HG03378 (cell line): ENCODE data around the gene DRG1.
A peak's percentile ranks its signal among the peaks of the same experiment; 100 is the strongest.
"Not testable (repeated sequence)": the region's sequence is repeated elsewhere in the genome, so short reads cannot be mapped to it uniquely, and the experiment has no call there.

Experiments used
- ATAC-seq: cut with Tn5 transposase; IDR thresholded peaks from one replicate; pipeline ENCODE4 v1.9.1; 2021; ENCODE audit warnings: mild to moderate bottlenecking, moderate library complexity; ENCODE audit not compliant: unreplicated experiment

The DRG1 gene, protein sequence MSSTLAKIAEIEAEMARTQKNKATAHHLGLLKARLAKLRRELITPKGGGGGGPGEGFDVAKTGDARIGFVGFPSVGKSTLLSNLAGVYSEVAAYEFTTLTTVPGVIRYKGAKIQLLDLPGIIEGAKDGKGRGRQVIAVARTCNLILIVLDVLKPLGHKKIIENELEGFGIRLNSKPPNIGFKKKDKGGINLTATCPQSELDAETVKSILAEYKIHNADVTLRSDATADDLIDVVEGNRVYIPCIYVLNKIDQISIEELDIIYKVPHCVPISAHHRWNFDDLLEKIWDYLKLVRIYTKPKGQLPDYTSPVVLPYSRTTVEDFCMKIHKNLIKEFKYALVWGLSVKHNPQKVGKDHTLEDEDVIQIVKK

DNA sequence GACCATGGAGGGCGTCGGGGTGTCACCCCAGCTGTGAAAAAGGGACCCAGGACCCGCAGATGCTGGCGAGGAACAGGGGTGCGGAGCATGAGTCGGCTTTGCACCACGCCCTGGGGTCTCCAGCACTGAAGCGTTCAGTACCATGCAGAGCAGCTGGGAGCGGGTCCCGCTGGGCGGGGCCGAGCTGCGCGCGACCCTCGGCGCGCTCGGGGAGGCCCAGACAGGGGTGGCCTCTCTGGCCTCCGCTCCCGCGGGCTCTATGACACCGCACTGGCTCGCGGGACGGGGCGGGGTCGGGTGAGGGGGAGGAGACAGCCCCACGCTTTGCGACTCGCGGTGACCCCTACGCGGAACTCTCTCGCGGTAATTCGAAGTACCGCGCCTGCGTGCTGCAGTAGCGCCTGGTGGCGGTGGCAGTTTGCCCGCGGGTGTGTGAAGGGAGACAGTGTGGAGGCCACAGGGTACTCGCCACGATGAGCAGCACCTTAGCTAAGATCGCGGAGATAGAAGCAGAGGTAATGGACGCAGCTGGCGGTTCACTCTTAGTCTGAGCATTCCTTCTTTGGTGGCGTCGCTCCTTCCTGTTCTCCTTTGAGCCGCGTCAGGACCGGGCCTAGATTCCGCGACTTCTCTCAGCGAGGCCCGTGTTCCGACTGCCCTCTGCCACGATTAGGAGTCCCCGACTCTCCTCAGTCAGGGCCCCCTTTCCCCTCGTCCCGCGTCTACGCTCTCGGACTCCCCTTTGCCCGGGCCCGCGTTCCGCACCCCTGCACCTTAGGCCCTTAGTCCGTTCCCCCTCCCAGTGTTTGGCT lies at the start of gene DRG1:
Gene DRG1, plus strand, starts transcription at position 394 of the 812 bp plus-strand sequence. Its CDS starts 80 bp downstream, at position 474.
- ATAC-seq, result peak; percentile 86

DNA sequence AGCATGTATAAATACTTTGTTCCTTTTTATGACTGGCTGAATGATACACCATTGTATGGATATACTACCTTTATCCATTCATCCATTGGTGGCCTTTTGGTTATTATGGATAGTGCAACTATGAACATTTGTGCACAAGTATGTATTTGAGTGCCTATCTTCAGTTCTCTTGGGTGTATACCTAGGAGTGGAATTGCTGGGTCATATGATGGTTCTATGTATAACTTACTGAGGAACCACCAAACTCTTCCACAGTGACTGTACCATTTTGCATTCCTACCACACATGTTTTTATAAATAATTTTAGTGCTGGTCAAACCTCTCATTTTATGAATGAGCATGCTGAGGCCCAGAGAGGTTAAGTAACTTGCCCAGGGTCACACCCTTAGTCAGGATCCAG lies 49.4 kb upstream of the DRG1 start:
- no peak for ATAC-seq

DNA sequence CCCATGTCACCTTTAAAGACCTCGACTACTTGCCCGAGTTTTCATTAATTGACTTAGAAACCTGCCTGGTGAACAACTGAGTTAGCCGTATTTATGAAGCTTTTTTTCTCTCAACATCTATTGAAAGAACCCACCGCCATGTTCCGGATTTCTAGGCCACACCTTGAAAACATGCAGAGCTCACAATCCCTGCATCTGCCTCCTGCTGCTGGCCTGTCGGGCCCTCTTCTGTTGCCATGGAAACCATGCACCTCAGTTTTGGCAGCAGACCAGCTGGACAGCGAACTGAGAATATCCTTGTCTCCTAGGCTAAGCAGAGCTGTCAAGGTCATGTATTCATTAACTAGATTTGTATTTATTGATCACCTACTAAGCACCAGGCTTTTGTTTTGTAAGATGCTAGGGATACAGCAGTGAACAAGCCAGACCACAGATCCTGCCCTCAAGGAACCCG lies 49.0 kb upstream of the DRG1 start:
- no peak for ATAC-seq

DNA sequence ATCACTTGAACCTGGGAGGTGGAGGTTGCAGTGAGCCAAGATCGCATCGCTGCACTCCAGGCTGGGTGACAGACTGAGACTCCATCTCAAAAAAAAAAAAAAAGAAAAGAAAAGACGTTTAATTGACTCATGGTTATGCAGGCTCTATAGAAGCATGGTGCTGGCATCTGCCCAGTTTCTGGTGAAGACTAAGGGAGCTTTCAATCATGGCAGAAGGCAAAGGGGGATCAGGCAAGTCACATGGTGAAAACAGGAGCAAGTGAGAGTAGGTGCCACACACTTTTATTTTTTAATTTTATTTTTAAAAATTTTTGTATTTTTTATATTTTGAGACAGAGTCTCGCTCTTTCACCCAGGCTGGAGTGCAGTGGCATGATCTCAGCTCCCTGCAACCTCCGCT lies 44.9 kb upstream of the DRG1 start:
- ATAC-seq, result no peak

DNA sequence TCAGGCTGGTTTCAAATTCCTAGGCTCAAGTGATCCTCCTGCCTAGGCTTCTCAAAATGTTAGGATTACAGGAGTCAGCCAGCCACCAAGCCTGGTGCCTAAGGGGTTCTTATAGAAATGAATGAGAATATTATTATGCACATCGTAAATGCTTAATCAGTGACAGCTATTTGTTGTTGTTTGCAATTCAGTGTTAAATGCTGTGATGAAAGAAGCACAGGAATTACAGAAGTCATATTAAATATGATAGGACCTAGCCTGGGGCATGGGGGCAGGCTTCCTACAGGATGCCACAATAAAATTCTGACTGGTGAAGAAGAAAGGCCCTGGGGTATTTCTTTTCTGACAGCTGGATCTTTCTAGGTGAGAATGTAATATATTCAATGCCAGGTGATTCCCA lies 39.4 kb upstream of the DRG1 start:
- ATAC-seq, result no peak

DNA sequence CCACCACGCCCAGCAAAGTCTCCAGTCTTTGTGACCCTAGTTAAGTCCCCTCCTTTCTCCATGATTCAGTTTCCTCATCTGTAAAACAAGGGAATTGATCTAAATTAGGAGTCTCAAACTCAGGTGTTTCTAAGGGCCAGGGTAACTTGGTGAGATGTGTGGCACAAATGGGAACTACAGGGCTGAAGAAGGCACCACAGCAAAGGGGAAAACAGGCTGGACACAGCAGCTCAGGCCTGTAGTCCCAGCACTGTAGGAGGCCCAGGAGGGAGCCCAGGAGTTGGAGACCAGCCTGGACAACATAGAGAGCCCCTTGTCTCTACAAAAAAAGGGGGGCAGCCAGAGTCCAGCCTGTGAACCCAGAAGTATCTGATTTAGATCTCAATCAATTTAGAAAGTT lies 37.7 kb upstream of the DRG1 start:
- ATAC-seq, result no peak

DNA sequence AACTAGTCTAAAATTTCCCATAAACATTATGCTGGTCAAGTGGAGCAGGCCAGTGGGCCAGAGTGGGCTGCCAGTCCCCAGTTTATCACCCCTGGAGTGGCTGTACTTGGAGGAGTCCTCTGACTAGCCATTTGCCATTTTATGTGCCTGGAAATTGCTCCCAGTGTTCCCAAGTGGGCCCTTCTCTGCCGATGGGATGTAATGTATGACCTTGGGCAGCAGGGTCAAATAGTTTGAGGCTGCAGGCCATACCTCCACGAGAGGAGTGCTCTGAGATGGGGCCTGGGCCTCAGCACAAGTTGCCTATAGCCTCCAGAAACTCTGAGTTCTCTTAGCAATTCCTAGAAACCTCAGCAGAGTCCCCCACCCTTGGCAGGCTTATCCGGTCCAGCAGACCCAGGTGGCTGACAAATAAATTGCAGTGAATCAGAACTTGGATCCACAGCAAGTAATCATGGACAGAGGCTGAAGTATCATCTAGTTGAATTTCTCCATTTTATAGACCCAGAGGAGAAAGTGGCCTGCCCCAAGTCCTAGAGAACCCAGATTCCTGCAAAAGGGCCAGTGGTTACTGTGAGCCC lies 35.4 kb upstream of the DRG1 start:
- ATAC-seq, result no peak

DNA sequence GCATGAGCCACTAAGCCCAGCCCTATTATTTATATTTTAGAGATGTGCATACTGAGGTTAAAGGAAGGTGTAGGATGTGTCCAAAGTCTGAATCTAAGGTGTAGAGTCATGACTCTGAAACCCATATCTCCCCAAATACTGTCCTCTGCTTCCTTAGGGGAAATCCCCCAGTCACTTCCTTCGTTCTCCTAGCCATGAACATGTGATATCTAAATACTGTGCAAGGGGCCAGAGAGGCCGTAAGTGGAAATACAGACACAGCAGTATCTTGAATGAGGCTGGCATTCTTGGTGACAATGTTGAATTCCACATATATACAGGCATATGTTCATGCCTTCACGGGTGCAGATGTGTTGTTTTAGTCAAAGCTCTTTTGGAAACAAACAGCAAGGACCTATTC lies 32.0 kb upstream of the DRG1 start:
- ATAC-seq, result no peak

DNA sequence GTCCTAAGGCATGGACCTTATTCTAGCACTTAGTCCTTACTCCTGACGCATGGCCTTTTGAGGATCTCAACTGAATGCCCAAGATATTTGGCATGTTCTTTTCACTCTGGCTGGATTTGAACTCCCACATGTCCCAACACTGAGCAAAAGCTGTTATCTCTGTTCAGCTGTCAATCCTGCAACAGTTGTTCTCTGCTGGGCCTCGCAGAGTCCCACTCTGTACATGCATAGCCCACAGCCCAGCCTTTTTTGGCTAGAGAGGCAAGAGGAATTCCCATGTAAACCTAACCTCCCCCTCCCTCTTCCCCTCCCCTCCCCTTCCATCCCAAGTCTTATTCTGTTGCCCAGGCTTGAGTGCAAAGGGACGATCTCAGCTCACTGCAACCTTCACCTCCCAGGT lies 21.8 kb upstream of the DRG1 start:
- no peak for ATAC-seq

DNA sequence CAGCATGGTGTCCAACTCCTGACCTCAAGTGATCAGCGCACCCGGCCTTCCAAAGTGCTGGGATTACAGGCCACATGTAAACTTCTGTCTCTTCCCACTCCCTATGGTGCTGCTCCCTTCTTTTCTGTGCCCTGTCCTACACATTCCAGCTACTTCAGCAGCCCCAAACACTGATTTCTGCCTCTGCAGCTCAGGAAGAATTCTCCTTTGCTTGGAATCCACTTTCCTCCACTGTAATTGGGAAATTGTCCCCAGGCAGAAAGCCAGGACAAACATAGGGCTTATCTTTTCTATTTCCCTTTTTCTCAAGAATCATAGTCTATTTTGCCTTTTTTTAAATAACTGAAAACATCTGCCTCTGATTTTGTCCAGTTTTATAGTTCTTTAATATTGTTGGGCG lies 21.3 kb upstream of the DRG1 start:
- ATAC-seq, result no peak

DNA sequence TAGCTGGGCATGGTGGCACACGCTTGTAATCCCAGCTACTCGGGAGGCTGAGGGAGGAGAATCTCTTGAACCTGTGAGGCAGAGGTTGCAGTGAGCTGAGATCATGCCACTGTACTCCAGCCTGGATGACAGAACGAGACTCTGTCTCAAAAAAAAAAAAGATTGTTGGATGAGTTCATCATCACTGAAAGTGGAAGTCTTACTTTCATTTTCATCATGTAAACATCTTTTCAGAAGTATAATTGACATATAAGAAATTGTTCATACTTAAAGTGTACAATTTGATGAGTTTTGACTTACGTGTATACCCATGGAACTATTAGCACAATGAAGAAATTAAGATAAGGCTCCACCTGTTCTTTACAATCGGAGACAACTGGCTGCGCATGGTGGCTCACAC lies 20.8 kb upstream of the DRG1 start:
- not testable (repeated sequence) for ATAC-seq

DNA sequence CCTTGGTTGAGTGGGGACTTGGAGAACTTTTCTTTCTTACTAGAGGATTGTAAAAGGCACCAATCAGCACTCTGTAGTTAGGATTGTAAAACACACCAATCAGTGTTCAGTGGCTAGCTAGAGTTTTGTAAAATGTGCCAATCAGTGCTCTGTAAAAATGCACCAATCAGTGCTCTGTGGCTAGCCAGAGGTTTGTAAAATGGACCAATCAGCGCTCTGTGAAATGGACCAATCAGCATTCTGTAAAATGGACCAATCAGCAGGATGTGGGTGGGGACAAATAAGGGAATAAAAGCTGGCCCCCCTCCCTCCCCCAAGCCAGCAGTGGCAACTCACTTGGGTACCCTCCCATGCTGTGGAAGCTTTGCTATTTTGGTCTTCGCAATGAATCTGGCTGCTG lies 5.5 kb upstream of the DRG1 start:
- no peak for ATAC-seq

DNA sequence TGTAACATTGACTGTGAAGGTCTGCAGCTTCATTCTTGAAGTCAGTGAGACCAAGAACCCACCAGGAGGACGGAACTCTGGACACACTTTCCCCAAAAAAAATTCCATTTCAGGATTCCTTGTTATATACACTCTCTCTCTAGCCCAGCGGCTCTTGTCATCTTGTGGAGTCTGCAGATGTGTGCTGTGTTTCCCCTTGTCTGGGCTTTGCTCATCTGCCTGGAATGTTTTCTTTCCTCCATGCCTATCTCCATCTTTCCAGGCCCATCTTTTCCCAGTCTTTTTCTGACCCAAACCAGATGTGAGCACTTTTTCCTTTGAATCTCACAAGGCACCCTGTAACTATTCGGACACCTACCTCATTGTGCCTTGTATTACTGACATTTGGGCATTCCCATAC lies 5.1 kb upstream of the DRG1 start:
- no peak for ATAC-seq

DNA sequence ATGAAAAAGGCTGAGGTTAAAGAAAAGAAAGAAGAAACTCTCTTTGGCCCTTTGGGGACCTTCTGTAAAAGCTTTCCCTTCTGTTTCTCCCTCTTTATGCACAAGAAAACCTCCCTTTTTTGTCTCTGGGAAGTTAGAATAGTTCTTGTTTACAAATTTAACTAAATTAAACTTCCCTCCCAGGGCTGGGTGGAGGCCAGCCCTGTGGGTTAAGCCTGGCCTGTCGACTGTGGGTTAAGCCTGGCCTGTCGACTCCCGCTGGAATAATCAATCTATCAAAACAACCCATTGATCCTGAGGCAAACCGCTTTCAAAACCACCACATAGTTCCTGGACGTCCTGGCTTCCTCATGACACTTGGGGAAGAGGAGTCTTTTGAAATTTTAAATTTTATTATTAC lies 1.2 kb upstream of the DRG1 start:
- ATAC-seq, result no peak

DNA sequence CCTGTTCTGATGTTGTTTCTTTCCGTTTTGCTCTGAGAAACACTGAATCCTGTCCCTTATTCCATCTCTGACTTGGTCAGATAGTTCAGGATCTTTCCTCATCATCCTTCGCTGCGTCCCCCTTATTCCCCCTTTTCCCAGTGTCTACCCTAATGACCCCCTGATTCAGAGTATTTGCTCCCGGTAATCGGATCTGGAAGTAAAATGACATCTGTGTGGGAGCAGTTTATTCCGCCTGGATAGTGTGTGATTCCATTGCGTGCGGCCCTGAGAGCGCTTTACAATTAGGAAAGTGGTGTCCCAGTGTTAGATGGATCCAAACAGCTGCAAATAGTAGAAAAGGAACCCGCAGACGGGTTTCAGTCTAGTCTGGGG lies 606 bp downstream of the DRG1 start:
- ATAC-seq, result no peak

DNA sequence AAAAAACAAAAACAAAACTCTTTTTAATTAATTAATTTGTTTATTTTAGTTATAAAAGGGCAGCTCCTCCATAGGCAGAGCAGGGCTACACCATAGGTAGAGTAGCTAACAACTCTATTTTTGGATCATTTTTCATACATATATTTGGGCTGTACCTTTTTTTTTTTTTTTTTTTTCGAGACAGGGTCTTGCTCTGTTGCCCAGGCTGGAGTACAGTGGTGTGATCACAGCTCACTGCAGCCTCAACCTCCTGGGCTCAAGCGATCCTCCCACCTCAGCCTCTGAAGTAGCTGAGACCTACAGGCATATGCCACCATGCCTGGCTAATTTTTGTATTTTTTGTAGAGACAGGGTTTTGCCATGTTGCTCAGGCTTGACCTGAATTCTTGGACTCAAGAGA lies 2.9 kb downstream of the DRG1 start:
- not testable (repeated sequence) for ATAC-seq

DNA sequence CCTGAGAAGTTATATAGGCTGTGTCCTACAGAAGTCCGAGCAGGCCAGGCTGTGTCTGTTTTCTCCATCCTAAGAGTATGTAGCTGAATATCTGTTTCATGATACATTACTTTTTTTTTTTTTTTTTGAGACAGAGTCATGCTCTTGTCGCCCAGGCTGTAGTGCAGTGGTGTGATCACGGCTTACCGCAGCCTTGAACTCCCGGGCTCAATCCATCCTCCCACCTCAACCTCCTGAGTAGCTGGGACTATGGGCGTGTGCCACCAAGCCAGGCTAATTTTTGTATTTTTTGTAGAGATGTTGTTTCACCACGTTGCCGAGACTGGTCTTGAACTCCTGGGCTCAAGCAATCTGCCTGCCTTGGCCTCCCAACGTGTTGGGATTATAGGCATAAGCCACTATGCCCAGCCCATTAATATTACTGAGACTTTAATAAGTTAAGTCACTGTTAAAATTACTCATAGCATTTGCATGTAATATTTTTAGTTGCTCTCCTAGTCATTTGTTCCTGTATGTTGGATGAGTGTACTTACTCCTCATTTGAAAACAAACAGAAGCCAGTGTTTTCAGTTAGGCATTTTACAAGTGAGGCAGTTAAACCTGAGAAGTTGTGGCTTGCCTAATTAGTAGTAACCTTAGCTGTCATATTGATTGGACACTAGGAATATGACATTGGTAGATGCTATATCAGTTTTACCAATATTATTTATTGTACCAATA lies 26.1 kb downstream of the DRG1 start:
- ATAC-seq, result no peak

DNA sequence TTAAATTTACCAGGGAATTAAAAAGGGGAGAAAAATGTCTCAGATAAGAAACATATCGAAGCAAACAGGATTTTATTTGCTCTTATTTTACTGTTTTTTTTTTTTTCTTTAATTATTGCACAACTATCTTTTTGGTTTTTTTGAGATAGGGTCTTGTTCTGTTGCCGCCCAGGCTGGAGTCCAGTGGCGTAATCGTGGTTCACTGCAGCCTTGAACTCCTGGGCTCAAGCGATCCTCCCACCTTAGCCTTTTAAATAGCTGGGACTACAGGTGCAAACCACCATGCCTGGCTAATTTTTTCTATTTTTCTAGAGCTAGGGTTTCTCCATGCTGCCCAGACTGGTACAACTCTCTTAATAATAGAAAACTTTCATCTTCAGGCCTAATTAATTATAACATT lies 32.5 kb downstream of the DRG1 start:
- no peak for ATAC-seq

DNA sequence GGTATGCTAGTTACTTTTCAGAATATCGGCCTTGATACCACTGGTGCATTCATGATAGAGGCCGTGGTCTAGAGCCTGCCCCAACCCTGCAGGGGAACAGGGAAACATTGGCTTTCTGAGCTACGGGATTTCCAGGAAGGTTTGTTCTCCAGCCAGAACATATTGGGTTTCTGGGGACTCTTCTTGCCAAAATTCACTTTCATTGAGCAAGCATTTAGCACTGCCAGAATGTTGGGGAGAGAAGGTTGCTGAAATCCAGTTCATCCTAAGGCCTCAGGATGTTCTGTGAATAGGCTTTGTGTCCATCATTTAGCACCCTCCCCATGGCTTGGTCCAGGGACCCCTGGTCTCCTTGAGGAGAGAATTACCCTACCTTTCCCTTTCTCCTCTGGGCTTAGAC lies 36.7 kb downstream of the DRG1 start:
- no peak for ATAC-seq

DNA sequence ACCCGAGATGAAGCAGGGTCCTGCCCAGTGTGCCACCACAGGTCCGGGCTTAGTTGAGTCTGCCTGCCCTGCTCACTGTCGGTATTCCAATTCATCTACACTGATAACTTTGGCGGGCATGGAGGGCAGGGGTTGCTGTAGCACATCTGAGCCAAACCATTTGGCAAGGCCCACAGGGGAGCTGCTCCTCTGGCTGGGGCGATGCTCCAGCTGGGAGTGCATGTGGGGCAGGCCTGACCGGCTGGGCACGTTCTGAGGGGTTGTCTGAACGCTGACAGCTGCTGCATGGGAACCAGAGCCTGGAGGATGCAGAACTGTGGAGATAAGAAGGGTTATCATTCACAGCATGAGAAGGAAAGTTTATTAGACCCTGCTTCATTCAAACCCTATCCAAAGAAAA lies 40.4 kb downstream of the DRG1 start:
- no peak for ATAC-seq

DNA sequence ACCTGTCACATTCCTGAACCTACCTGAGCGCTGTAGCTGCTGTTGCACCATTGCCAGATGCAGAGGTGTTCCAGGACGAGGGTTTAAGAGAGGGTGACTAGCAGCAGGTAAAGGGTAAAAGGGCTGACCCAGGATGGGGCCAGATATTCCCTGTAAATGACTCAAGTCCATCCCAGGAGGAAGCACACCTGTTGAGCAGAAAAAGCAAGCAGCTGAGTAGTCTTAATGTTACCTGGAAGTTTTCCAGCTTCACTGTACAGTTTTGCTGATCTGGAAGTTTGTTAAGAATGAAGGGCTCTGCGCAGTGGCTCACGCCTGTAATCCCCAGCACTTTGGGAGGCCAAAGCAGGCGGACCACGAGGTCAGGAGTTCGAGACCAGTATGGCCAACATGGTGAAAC lies 41.3 kb downstream of the DRG1 start:
- no peak for ATAC-seq
